ENCODE data around the gene ANO1.

DNA sequence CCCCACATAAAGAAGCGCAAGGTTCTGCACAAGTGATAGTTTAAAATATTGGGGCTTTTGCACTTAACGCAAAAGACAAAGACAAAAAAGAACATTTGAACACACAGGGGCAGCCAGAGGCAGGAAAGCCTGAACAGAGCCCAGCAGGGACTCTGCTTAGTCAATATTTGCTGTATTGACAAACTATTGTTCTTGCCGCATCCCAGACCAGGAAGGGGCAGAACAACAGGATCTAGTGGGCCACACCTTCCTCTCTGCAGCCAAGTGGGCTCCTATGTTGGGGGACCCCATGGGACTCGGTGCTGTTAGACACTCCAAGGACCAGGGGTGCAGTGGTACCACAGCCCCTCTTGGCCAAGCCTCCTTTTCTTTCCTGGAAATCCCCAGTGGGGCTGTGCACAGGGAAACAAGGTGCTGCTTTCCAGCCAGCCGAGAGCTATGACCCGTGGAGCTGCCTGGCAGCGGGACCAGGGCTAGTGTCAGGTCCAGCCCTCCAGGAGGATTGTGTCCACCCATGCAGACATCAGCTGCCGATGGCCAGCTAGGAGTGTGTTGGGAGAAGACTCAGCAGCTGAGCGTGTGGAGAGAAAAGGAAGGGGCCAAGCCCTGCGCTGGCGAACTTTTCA, 43.3 kb upstream of the ANO1 start:
- TF ChIP-seq SNAI2 (CRISPR knock-in tag; IDR thresholded peaks at IDR 0.05) (no peak), BACH2 (CRISPR knock-in tag; IDR thresholded peaks at IDR 0.05; ENCODE audit: borderline replicate concordance) (no peak), CSDC2 (CRISPR knock-in tag; IDR thresholded peaks at IDR 0.05) (no peak), ZNF8 (CRISPR knock-in tag; IDR thresholded peaks at IDR 0.05) (no peak), ZFP3 (CRISPR knock-in tag; IDR thresholded peaks at IDR 0.05) (no peak), GLIS3 (CRISPR knock-in tag; IDR thresholded peaks at IDR 0.05) (no peak), ZC3H10 (CRISPR knock-in tag; IDR thresholded peaks at IDR 0.05) (no peak)
- TF ChIP-seq, protein P1, sequence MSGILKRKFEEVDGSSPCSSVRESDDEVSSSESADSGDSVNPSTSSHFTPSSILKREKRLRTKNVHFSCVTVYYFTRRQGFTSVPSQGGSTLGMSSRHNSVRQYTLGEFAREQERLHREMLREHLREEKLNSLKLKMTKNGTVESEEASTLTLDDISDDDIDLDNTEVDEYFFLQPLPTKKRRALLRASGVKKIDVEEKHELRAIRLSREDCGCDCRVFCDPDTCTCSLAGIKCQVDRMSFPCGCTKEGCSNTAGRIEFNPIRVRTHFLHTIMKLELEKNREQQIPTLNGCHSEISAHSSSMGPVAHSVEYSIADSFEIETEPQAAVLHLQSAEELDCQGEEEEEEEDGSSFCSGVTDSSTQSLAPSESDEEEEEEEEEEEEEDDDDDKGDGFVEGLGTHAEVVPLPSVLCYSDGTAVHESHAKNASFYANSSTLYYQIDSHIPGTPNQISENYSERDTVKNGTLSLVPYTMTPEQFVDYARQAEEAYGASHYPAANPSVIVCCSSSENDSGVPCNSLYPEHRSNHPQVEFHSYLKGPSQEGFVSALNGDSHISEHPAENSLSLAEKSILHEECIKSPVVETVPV (CRISPR knock-in tag; IDR thresholded peaks at IDR 0.05): no peak
- TF ChIP-seq, protein P2, sequence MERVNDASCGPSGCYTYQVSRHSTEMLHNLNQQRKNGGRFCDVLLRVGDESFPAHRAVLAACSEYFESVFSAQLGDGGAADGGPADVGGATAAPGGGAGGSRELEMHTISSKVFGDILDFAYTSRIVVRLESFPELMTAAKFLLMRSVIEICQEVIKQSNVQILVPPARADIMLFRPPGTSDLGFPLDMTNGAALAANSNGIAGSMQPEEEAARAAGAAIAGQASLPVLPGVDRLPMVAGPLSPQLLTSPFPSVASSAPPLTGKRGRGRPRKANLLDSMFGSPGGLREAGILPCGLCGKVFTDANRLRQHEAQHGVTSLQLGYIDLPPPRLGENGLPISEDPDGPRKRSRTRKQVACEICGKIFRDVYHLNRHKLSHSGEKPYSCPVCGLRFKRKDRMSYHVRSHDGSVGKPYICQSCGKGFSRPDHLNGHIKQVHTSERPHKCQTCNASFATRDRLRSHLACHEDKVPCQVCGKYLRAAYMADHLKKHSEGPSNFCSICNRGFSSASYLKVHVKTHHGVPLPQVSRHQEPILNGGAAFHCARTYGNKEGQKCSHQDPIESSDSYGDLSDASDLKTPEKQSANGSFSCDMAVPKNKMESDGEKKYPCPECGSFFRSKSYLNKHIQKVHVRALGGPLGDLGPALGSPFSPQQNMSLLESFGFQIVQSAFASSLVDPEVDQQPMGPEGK (CRISPR knock-in tag; IDR thresholded peaks at IDR 0.05; ENCODE audit: borderline replicate concordance): no peak
- TF ChIP-seq, protein P3, sequence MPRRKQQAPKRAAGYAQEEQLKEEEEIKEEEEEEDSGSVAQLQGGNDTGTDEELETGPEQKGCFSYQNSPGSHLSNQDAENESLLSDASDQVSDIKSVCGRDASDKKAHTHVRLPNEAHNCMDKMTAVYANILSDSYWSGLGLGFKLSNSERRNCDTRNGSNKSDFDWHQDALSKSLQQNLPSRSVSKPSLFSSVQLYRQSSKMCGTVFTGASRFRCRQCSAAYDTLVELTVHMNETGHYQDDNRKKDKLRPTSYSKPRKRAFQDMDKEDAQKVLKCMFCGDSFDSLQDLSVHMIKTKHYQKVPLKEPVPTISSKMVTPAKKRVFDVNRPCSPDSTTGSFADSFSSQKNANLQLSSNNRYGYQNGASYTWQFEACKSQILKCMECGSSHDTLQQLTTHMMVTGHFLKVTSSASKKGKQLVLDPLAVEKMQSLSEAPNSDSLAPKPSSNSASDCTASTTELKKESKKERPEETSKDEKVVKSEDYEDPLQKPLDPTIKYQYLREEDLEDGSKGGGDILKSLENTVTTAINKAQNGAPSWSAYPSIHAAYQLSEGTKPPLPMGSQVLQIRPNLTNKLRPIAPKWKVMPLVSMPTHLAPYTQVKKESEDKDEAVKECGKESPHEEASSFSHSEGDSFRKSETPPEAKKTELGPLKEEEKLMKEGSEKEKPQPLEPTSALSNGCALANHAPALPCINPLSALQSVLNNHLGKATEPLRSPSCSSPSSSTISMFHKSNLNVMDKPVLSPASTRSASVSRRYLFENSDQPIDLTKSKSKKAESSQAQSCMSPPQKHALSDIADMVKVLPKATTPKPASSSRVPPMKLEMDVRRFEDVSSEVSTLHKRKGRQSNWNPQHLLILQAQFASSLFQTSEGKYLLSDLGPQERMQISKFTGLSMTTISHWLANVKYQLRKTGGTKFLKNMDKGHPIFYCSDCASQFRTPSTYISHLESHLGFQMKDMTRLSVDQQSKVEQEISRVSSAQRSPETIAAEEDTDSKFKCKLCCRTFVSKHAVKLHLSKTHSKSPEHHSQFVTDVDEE (CRISPR knock-in tag; IDR thresholded peaks at IDR 0.05): no peak

All from SK-N-SH treated with all-trans-retinoic acid at 6 μM for 48 hours (cell line).